Measurements from ENCODE around the gene ESPNL. TPM values are rescaled to one million over a fixed set of nuclear protein-coding genes. Genes with fewer than 3 reads are reported as not detected.
A peak's percentile ranks its signal among the peaks of the same experiment; 100 is the strongest.

Gene ESPNL
- total RNA-seq, 4 donors from 2014 or later = 0.27 to 2.5 TPM; not detected in 2

GRCh38 chr2:238139196-238140039 is 39.3 kb downstream of the ESPNL start:
- Histone ChIP-seq H3K36me3 (no peaks in the 10 kb centered on the region), H3K4me1 (peaks cover 8 to 28% (median 12%) of the 10 kb centered on the region in 4 donors), H3K9me3 (no peaks in the 10 kb centered on the region), H3K27ac (peak overlapping the region in 1 of 4 donors; percentile 57), H3K4me3 (peak overlapping the region in 1 of 4 donors; percentile 24), H3K27me3 (no peaks in the 10 kb centered on the region)
- DNase-seq = peak in 1 of 3 donors; percentile 41
- TF ChIP-seq CTCF (IDR thresholded peaks at IDR 0.05) (peak; percentile 5 to 48 (median 44)), POLR2A (IDR thresholded peaks at IDR 0.05) (no peak)

GRCh38 chr2:238140040-238140439 is 39.9 kb downstream of the ESPNL start:
- Histone ChIP-seq H3K9me3 (no peaks in the 10 kb centered on the region), H3K36me3 (no peaks in the 10 kb centered on the region), H3K27ac (no peak overlapping the region), H3K4me3 (no peak overlapping the region), H3K4me1 (peaks cover 8 to 28% (median 12%) of the 10 kb centered on the region in 4 donors), H3K27me3 (no peaks in the 10 kb centered on the region)
- no peak for DNase-seq
- TF ChIP-seq POLR2A (IDR thresholded peaks at IDR 0.05) (no peak), CTCF (IDR thresholded peaks at IDR 0.05) (no peak)

GRCh38 chr2:238140721-238141540 is 40.8 kb downstream of the ESPNL start:
- Histone ChIP-seq H3K4me3 (no peak overlapping the region), H3K27me3 (no peaks in the 10 kb centered on the region), H3K27ac (peak overlapping the region in 1 of 4 donors; percentile 62), H3K4me1 (peaks cover 8 to 28% (median 12%) of the 10 kb centered on the region in 4 donors), H3K36me3 (no peaks in the 10 kb centered on the region), H3K9me3 (no peaks in the 10 kb centered on the region)
- no peak for DNase-seq
- no peak for TF ChIP-seq CTCF (IDR thresholded peaks at IDR 0.05)
- TF ChIP-seq POLR2A (IDR thresholded peaks at IDR 0.05) = no peak

GRCh38 chr2:238141541-238142318 is 41.6 kb downstream of the ESPNL start:
- Histone ChIP-seq H3K36me3 (no peaks in the 10 kb centered on the region), H3K9me3 (no peaks in the 10 kb centered on the region), H3K4me1 (peaks cover 8 to 28% (median 12%) of the 10 kb centered on the region in 4 donors), H3K27ac (peak overlapping the region in 2 of 4 donors; percentile 31 to 62), H3K27me3 (no peaks in the 10 kb centered on the region), H3K4me3 (no peak overlapping the region)
- DNase-seq = peak in 2 of 3 donors; percentile 91 to 93
- TF ChIP-seq CTCF (IDR thresholded peaks at IDR 0.05) (no peak), POLR2A (IDR thresholded peaks at IDR 0.05) (no peak)
